HepG2 (cell line): ENCODE measurements around the gene GGT7. TPM values are rescaled to one million over a fixed set of nuclear protein-coding genes. Genes with fewer than 3 reads are reported as not detected.
A peak's percentile ranks its signal among the peaks of the same experiment; 100 is the strongest.

ENCODE experiments used
- ETV5 ChIP-seq: IDR thresholded peaks from 2 replicates; pipeline ENCODE4 v1.6.1; 2018; ENCODE audit warnings: missing biosample characterization, missing genetic modification reagents, inconsistent platforms, borderline replicate concordance
- FOXP1 ChIP-seq, 2 experiments: fragments of 450-650 bp in 1 of 2; IDR thresholded peaks; 2 replicates each; pipeline ENCODE4 v1.6.1; 2017 to 2018; ENCODE audit warnings: antibody characterized with exemption in 1 of 2
- GATAD2A ChIP-seq: IDR thresholded peaks from 2 replicates; pipeline ENCODE4 v1.6.1; 2016
- HCFC1 ChIP-seq: fragments of 150-350 bp; IDR thresholded peaks from 2 replicates; pipeline ENCODE4 v1.6.1; 2014; ENCODE audit warnings: low read depth, low read length
- PAXIP1 ChIP-seq: sonication (generic); formaldehyde crosslinking; conservative IDR thresholded peaks from 2 replicates; pipeline ENCODE4 v1.4.0; 2020; ENCODE audit warnings: mild to moderate bottlenecking, missing genetic modification reagents, moderate library complexity
- SNAPC5 ChIP-seq: sonication (generic); formaldehyde crosslinking; IDR thresholded peaks from 2 replicates; pipeline ENCODE4 v1.8.1; 2023; ENCODE audit warnings: mild to moderate bottlenecking, missing genetic modification reagents, borderline replicate concordance
- SP2 ChIP-seq: sonication (generic); formaldehyde crosslinking; IDR thresholded peaks from 2 replicates; pipeline ENCODE4 v1.5.1; 2020; ENCODE audit warnings: mild to moderate bottlenecking, missing genetic modification reagents
- ZBTB42 ChIP-seq: sonication (generic); formaldehyde crosslinking; IDR thresholded peaks from 2 replicates; pipeline ENCODE4 v1.5.0; 2020; ENCODE audit warnings: mild to moderate bottlenecking, missing genetic modification reagents
- ZNF441 ChIP-seq: sonication (generic); formaldehyde crosslinking; IDR thresholded peaks from 2 replicates; pipeline ENCODE4 v1.7.0; 2021; ENCODE audit warnings: missing genetic modification reagents, borderline replicate concordance
- polyA plus RNA-seq, 8 experiments: library from polyadenylated mRNA; depleted of rRNA in 3 of 8; stranded (reverse) in 7 of 8; unstranded in 1 of 8; fragments of >200 nt; fragmentation: Illumina TruSeq in 4 of 8; extraction: Trizol in 4 of 8; gene quantifications; 2 replicates each; pipeline versions ENCODE4 v1.2.1 to v1.2.3, GENCODE V29; 2011 to 2016; ENCODE audit warnings: low read depth in 4 of 8, missing spikeins in 1 of 8, mixed read lengths in 1 of 8; ENCODE audit not compliant: insufficient read depth in 1 of 8
- total RNA-seq, 5 experiments: library from RNA; depleted of rRNA; stranded (reverse); fragments of >200 nt; fragmentation: Illumina TruSeq; extraction: Trizol; gene quantifications; 2 replicates each; pipeline ENCODE4 v1.2.3, GENCODE V29; 2016; ENCODE audit warnings: low read depth in 1 of 5
- TF ChIP-seq, protein P1 (sequence below): sonication (generic); formaldehyde crosslinking; IDR thresholded peaks from 2 replicates; pipeline ENCODE4 v1.5.0; 2020; ENCODE audit warnings: mild to moderate bottlenecking, missing genetic modification reagents, borderline replicate concordance
- TF ChIP-seq, protein P2 (sequence below): sonication (generic); formaldehyde crosslinking; IDR thresholded peaks from 2 replicates; pipeline ENCODE4 v1.8.1; 2022; ENCODE audit warnings: low read depth, mild to moderate bottlenecking, missing genetic modification reagents

Gene GGT7
- total and polyA plus RNA-seq, 2 of the 13 experiments (the other 11 are each of a cell fraction or from before 2014, with no cell fraction given): 6.6 to 23.0 TPM

DNA sequence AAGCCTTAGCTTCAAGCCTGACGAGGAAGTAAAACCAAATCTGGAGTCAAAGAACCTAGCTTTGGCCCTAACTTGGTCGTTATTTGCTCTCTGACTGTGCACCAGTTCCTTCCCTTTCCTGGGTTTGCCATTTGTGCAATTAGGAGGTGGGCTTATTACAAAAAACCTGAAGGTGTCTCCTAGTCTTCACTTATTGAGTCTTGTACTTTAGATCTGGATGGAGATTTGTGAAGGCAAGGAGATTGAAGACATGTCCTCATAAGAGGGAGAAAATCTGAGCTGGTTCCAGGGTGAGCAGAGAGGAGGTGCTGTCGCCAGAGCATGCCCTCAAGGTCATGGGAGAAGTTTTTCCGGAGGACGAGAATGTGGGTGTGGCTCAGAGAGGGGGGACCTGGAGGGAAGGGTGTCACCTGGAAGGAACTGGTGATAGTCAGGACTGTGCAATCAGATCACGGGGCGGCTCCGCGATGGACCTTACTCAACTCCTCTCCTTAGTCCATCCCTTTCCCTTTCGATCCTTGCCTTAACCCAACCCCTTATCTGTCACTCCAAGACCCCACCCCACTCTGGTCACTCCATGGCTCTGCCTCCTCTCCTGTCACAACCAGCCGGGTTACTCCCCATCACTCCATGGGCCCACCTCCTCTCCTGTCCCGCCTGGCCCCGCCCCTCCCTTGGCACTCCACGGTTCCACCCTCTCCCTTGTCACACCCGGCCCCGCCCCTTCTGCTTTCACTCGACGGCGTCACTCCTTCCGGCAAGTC lies 3.2 kb upstream of the GGT7 start (continued):
- TF ChIP-seq FOXP1 (IDR thresholded peaks at IDR 0.05) (no peak), FOXP1 (CRISPR knock-in tag; IDR thresholded peaks at IDR 0.05) (peak; percentile 6; the same call in 1 of the 2 replicates), PAXIP1 (CRISPR knock-in tag) (peak; percentile 49), SNAPC5 (CRISPR knock-in tag) (no peak), SP2 (CRISPR knock-in tag) (peak; percentile 44; the same call in 1 of the 2 replicates), ZNF441 (CRISPR knock-in tag) (peak; percentile 2; the same call in 1 of the 2 replicates), ETV5 (CRISPR knock-in tag) (peak; percentile 77), HCFC1 (0 out of 2 replicates have a peak, but pooled peaks have one; percentile 38), GATAD2A (CRISPR knock-in tag) (peak; percentile 73), ZBTB42 (CRISPR knock-in tag) (no peak)
- TF ChIP-seq, protein P1, sequence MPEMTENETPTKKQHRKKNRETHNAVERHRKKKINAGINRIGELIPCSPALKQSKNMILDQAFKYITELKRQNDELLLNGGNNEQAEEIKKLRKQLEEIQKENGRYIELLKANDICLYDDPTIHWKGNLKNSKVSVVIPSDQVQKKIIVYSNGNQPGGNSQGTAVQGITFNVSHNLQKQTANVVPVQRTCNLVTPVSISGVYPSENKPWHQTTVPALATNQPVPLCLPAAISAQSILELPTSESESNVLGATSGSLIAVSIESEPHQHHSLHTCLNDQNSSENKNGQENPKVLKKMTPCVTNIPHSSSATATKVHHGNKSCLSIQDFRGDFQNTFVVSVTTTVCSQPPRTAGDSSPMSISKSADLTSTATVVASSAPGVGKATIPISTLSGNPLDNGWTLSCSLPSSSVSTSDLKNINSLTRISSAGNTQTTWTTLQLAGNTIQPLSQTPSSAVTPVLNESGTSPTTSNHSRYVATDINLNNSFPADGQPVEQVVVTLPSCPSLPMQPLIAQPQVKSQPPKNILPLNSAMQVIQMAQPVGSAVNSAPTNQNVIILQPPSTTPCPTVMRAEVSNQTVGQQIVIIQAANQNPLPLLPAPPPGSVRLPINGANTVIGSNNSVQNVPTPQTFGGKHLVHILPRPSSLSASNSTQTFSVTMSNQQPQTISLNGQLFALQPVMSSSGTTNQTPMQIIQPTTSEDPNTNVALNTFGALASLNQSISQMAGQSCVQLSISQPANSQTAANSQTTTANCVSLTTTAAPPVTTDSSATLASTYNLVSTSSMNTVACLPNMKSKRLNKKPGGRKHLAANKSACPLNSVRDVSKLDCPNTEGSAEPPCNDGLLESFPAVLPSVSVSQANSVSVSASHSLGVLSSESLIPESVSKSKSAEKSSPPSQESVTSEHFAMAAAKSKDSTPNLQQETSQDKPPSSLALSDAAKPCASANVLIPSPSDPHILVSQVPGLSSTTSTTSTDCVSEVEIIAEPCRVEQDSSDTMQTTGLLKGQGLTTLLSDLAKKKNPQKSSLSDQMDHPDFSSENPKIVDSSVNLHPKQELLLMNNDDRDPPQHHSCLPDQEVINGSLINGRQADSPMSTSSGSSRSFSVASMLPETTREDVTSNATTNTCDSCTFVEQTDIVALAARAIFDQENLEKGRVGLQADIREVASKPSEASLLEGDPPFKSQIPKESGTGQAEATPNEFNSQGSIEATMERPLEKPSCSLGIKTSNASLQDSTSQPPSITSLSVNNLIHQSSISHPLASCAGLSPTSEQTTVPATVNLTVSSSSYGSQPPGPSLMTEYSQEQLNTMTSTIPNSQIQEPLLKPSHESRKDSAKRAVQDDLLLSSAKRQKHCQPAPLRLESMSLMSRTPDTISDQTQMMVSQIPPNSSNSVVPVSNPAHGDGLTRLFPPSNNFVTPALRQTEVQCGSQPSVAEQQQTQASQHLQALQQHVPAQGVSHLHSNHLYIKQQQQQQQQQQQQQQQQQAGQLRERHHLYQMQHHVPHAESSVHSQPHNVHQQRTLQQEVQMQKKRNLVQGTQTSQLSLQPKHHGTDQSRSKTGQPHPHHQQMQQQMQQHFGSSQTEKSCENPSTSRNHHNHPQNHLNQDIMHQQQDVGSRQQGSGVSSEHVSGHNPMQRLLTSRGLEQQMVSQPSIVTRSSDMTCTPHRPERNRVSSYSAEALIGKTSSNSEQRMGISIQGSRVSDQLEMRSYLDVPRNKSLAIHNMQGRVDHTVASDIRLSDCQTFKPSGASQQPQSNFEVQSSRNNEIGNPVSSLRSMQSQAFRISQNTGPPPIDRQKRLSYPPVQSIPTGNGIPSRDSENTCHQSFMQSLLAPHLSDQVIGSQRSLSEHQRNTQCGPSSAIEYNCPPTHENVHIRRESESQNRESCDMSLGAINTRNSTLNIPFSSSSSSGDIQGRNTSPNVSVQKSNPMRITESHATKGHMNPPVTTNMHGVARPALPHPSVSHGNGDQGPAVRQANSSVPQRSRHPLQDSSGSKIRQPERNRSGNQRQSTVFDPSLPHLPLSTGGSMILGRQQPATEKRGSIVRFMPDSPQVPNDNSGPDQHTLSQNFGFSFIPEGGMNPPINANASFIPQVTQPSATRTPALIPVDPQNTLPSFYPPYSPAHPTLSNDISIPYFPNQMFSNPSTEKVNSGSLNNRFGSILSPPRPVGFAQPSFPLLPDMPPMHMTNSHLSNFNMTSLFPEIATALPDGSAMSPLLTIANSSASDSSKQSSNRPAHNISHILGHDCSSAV: no peak
- TF ChIP-seq, protein P2, sequence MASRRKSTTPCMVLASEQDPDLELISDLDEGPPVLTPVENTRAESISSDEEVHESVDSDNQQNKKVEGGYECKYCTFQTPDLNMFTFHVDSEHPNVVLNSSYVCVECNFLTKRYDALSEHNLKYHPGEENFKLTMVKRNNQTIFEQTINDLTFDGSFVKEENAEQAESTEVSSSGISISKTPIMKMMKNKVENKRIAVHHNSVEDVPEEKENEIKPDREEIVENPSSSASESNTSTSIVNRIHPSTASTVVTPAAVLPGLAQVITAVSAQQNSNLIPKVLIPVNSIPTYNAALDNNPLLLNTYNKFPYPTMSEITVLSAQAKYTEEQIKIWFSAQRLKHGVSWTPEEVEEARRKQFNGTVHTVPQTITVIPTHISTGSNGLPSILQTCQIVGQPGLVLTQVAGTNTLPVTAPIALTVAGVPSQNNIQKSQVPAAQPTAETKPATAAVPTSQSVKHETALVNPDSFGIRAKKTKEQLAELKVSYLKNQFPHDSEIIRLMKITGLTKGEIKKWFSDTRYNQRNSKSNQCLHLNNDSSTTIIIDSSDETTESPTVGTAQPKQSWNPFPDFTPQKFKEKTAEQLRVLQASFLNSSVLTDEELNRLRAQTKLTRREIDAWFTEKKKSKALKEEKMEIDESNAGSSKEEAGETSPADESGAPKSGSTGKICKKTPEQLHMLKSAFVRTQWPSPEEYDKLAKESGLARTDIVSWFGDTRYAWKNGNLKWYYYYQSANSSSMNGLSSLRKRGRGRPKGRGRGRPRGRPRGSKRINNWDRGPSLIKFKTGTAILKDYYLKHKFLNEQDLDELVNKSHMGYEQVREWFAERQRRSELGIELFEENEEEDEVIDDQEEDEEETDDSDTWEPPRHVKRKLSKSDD (CRISPR knock-in tag): no peak
